ENCODE results near the gene FOXL3. TPM values are rescaled to one million over a fixed set of nuclear protein-coding genes. Genes with fewer than 3 reads are reported as not detected.

The FOXL3 gene
- total RNA-seq, 1 experiment from 2014 or later: not detected

- no peak for TF ChIP-seq NR2C2 (CRISPR knock-in tag; IDR thresholded peaks at IDR 0.05)
Measured at GRCh38 chr7:265192-265997, 24.6 kb upstream of the FOXL3 start (continued).

DNA sequence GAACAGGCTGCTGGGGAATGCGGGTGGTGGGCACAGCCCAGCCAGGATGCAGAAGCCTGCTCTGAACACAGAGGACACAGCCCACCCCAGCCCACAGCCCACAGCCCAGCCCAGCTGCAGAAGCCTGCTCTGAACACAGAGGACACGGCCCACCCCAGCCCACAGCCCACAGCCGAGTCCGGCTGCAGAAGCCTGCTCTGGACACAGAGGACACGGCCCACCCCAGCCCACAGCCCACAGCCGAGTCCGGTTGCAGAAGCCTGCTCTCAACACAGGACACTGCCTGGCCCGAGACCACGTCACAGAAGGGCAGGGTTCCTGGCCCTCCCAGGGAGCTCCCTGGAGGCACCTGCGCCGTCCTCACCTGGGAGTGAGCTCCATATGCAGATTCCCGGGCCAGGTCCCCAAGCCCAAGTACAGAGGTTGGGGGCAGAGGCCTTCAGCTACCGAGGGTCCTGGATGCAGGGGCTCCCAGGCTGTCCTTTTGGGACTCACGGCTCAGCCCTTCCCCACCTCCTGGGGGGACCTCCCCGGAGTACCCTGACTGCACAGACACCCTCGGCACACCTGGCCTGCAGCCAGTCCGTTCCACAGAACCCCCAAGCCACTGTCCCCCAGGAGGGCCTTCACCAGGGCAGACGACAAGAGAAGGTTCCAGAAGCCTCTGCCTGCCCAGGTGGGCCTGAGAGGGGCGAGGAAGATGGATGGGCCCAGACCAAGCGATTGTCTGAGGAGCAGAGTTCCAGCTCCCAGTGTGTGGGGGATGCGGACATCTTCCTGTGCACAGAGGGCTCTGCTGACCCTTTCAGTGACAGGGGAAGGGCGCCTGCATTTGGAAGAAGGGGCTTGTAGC lies 23.7 kb upstream of the FOXL3 start:
- POLR2A ChIA-PET: no interaction called here
- Mint-ChIP-seq H3K4me1 (no peaks in the 10 kb centered on the region), H3K36me3 (peaks cover 49% of the 10 kb centered on the region), H3K4me3 (no peak overlapping the region), H3K27ac (no peak overlapping the region), H3K9me3 (peaks cover 53% of the 10 kb centered on the region), H3K27me3 (ENCODE audit: low read depth) (peaks cover 36% of the 10 kb centered on the region)
- DNase-seq (ENCODE audit: low spot score) (no peak), ATAC-seq (no peak)
- TF ChIP-seq FOXJ3 (CRISPR knock-in tag; IDR thresholded peaks at IDR 0.05; ENCODE audit: borderline replicate concordance): no peak
- no peak for TF ChIP-seq CBFB (CRISPR knock-in tag; IDR thresholded peaks at IDR 0.05; ENCODE audit: low read depth)
- TF ChIP-seq, protein P1, sequence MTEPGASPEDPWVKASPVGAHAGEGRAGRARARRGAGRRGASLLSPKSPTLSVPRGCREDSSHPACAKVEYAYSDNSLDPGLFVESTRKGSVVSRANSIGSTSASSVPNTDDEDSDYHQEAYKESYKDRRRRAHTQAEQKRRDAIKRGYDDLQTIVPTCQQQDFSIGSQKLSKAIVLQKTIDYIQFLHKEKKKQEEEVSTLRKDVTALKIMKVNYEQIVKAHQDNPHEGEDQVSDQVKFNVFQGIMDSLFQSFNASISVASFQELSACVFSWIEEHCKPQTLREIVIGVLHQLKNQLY (CRISPR knock-in tag; IDR thresholded peaks at IDR 0.05): no peak
- no peak for TF ChIP-seq TEAD1 (CRISPR knock-in tag; IDR thresholded peaks at IDR 0.05)
- no peak for TF ChIP-seq MXD4 (CRISPR knock-in tag; IDR thresholded peaks at IDR 0.05; ENCODE audit: borderline replicate concordance)
- no peak for TF ChIP-seq EMX1 (CRISPR knock-in tag; IDR thresholded peaks at IDR 0.05)
- TF ChIP-seq, protein P2, sequence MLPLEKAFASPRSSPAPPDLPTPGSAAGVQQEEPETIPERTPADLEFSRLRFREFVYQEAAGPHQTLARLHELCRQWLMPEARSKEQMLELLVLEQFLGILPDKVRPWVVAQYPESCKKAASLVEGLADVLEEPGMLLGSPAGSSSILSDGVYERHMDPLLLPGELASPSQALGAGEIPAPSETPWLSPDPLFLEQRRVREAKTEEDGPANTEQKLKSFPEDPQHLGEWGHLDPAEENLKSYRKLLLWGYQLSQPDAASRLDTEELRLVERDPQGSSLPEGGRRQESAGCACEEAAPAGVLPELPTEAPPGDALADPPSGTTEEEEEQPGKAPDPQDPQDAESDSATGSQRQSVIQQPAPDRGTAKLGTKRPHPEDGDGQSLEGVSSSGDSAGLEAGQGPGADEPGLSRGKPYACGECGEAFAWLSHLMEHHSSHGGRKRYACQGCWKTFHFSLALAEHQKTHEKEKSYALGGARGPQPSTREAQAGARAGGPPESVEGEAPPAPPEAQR (CRISPR knock-in tag; IDR thresholded peaks at IDR 0.05): no peak
- TF ChIP-seq, protein P3, sequence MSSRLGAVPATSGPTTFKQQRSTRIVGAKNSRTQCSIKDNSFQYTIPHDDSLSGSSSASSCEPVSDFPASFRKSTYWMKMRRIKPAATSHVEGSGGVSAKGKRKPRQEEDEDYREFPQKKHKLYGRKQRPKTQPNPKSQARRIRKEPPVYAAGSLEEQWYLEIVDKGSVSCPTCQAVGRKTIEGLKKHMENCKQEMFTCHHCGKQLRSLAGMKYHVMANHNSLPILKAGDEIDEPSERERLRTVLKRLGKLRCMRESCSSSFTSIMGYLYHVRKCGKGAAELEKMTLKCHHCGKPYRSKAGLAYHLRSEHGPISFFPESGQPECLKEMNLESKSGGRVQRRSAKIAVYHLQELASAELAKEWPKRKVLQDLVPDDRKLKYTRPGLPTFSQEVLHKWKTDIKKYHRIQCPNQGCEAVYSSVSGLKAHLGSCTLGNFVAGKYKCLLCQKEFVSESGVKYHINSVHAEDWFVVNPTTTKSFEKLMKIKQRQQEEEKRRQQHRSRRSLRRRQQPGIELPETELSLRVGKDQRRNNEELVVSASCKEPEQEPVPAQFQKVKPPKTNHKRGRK (CRISPR knock-in tag; IDR thresholded peaks at IDR 0.05; ENCODE audit: borderline replicate concordance): no peak
- CTCF ChIA-PET: interaction anchor here (0.8 to 1.9 kb wide), 9 partner anchors 14 to 210 kb away, joined by 3 to 11 read pairs (median 3); no protein-coding TSS in a partner anchor

- POLR2A ChIA-PET: no interaction called here
Measured at GRCh38 chr7:266851-267840, 22.8 kb upstream of the FOXL3 start.

More at GRCh38 chr7:266851-267840, 22.8 kb upstream of the FOXL3 start:
- DNase-seq (ENCODE audit: low spot score) (peak; percentile 89), ATAC-seq (peak; percentile 78)
- Mint-ChIP-seq H3K4me3 (no peak overlapping the region), H3K4me1 (no peaks in the 10 kb centered on the region), H3K27me3 (ENCODE audit: low read depth) (peaks cover 27% of the 10 kb centered on the region), H3K9me3 (peaks cover 48% of the 10 kb centered on the region), H3K27ac (no peak overlapping the region), H3K36me3 (peaks cover 40% of the 10 kb centered on the region)
- TF ChIP-seq MAX (CRISPR knock-in tag; IDR thresholded peaks at IDR 0.05): 0 out of 2 replicates have a peak, but pooled peaks have one; percentile 13
- TF ChIP-seq ZMAT4 (CRISPR knock-in tag; IDR thresholded peaks at IDR 0.05): no peak
- TF ChIP-seq, protein P4, sequence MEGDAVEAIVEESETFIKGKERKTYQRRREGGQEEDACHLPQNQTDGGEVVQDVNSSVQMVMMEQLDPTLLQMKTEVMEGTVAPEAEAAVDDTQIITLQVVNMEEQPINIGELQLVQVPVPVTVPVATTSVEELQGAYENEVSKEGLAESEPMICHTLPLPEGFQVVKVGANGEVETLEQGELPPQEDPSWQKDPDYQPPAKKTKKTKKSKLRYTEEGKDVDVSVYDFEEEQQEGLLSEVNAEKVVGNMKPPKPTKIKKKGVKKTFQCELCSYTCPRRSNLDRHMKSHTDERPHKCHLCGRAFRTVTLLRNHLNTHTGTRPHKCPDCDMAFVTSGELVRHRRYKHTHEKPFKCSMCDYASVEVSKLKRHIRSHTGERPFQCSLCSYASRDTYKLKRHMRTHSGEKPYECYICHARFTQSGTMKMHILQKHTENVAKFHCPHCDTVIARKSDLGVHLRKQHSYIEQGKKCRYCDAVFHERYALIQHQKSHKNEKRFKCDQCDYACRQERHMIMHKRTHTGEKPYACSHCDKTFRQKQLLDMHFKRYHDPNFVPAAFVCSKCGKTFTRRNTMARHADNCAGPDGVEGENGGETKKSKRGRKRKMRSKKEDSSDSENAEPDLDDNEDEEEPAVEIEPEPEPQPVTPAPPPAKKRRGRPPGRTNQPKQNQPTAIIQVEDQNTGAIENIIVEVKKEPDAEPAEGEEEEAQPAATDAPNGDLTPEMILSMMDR (IDR thresholded peaks at IDR 0.05): peak; percentile 62
- CTCF ChIA-PET: interaction anchor here (0.8 to 1.9 kb wide), 9 partner anchors 13 to 223 kb away, joined by 3 to 11 read pairs (median 3); no protein-coding TSS in a partner anchor
